Measurements from ENCODE around the gene PIGB. TPM values are rescaled to one million over a fixed set of nuclear protein-coding genes. Genes with fewer than 3 reads are reported as not detected.
"Not testable (repeated sequence)": the region's sequence is repeated elsewhere in the genome, so short reads cannot be mapped to it uniquely, and the experiment has no call there.

The PIGB gene
- 20.2 TPM for polyA plus RNA-seq (2012; ENCODE audit: missing spikeins)

GRCh38 chr15:55318588-55319494 is at the start of gene PIGB, which contains the start of gene PIGBOS1:
TSS of gene PIGB (plus strand) at chr15:55319222. CDS start at chr15:55319251, 29 bp downstream.
TSS of gene PIGBOS1 (minus strand) at chr15:55319123. CDS start at chr15:55317792, 1,331 bp downstream.
- FAIRE-seq: peak; percentile 94
- TF ChIP-seq POLR2AphosphoS5 (IDR thresholded peaks at IDR 0.05; ENCODE audit: low read depth, low read length) (peak; percentile 93), TAF1 (IDR thresholded peaks at IDR 0.05; ENCODE audit: borderline replicate concordance, low read depth, low read length) (peak; percentile 52; the same call in 1 of the 2 replicates), POLR2A (IDR thresholded peaks at IDR 0.05; ENCODE audit: low read depth, low read length) (peak; percentile 92)
- DNase-seq (ENCODE audit: insufficient read length): peak; percentile 57

- no peak for FAIRE-seq
- DNase-seq (ENCODE audit: insufficient read length): no peak
- TF ChIP-seq POLR2AphosphoS5 (IDR thresholded peaks at IDR 0.05; ENCODE audit: low read depth, low read length): no peak
- no peak for TF ChIP-seq POLR2A (IDR thresholded peaks at IDR 0.05; ENCODE audit: low read depth, low read length)
- TF ChIP-seq TAF1 (IDR thresholded peaks at IDR 0.05; ENCODE audit: borderline replicate concordance, low read depth, low read length): no peak
Measured at GRCh38 chr15:55270291-55270690, 48.7 kb upstream of the PIGB start.

- no peak for DNase-seq (ENCODE audit: insufficient read length)
- FAIRE-seq: no peak
- TF ChIP-seq POLR2AphosphoS5 (IDR thresholded peaks at IDR 0.05; ENCODE audit: low read depth, low read length): no peak
- no peak for TF ChIP-seq TAF1 (IDR thresholded peaks at IDR 0.05; ENCODE audit: borderline replicate concordance, low read depth, low read length)
- TF ChIP-seq POLR2A (IDR thresholded peaks at IDR 0.05; ENCODE audit: low read depth, low read length): no peak
Measured at GRCh38 chr15:55276324-55276723, 42.7 kb upstream of the PIGB start.

- peak; percentile 79 for FAIRE-seq
- peak; percentile 62; the same call in 1 of the 2 replicates for TF ChIP-seq POLR2AphosphoS5 (IDR thresholded peaks at IDR 0.05; ENCODE audit: low read depth, low read length)
- no peak; the same call in 1 of the 2 replicates for TF ChIP-seq POLR2A (IDR thresholded peaks at IDR 0.05; ENCODE audit: low read depth, low read length)
- TF ChIP-seq TAF1 (IDR thresholded peaks at IDR 0.05; ENCODE audit: borderline replicate concordance, low read depth, low read length): no peak
- no peak for DNase-seq (ENCODE audit: insufficient read length)
Measured at GRCh38 chr15:55277116-55277564, 41.9 kb upstream of the PIGB start.

GRCh38 chr15:55277715-55278114 is 41.3 kb upstream of the PIGB start:
- TF ChIP-seq POLR2A (IDR thresholded peaks at IDR 0.05; ENCODE audit: low read depth, low read length) (no peak), TAF1 (IDR thresholded peaks at IDR 0.05; ENCODE audit: borderline replicate concordance, low read depth, low read length) (no peak), POLR2AphosphoS5 (IDR thresholded peaks at IDR 0.05; ENCODE audit: low read depth, low read length) (no peak)
- no peak for DNase-seq (ENCODE audit: insufficient read length)

GRCh38 chr15:55279100-55279745 is 39.8 kb upstream of the PIGB start:
- no peak for FAIRE-seq
- peak; percentile 7; the same call in 1 of the 2 replicates for TF ChIP-seq POLR2A (IDR thresholded peaks at IDR 0.05; ENCODE audit: low read depth, low read length)
- no peak for TF ChIP-seq TAF1 (IDR thresholded peaks at IDR 0.05; ENCODE audit: borderline replicate concordance, low read depth, low read length)
- no peak for TF ChIP-seq POLR2AphosphoS5 (IDR thresholded peaks at IDR 0.05; ENCODE audit: low read depth, low read length)
- DNase-seq (ENCODE audit: insufficient read length): no peak

More at GRCh38 chr15:55277715-55278114, 41.3 kb upstream of the PIGB start:
- FAIRE-seq: no peak

- FAIRE-seq: peak; percentile 91
- TF ChIP-seq POLR2A (IDR thresholded peaks at IDR 0.05; ENCODE audit: low read depth, low read length) (peak; percentile 15; the same call in 1 of the 2 replicates), TAF1 (IDR thresholded peaks at IDR 0.05; ENCODE audit: borderline replicate concordance, low read depth, low read length) (no peak), POLR2AphosphoS5 (IDR thresholded peaks at IDR 0.05; ENCODE audit: low read depth, low read length) (peak; percentile 21; the same call in 1 of the 2 replicates)
- DNase-seq (ENCODE audit: insufficient read length): no peak
Measured at GRCh38 chr15:55279746-55280351, 39.2 kb upstream of the PIGB start.

- not testable (repeated sequence) for DNase-seq (ENCODE audit: insufficient read length); FAIRE-seq
Measured at GRCh38 chr15:55280589-55280988, 38.4 kb upstream of the PIGB start.

- FAIRE-seq (no peak), DNase-seq (ENCODE audit: insufficient read length) (no peak)
- TF ChIP-seq TAF1 (IDR thresholded peaks at IDR 0.05; ENCODE audit: borderline replicate concordance, low read depth, low read length) (no peak), POLR2AphosphoS5 (IDR thresholded peaks at IDR 0.05; ENCODE audit: low read depth, low read length) (no peak), POLR2A (IDR thresholded peaks at IDR 0.05; ENCODE audit: low read depth, low read length) (no peak)
Measured at GRCh38 chr15:55281517-55282228, 37.3 kb upstream of the PIGB start.

GRCh38 chr15:55282284-55282833 is 36.7 kb upstream of the PIGB start:
- DNase-seq (ENCODE audit: insufficient read length): no peak
- no peak for FAIRE-seq

More at GRCh38 chr15:55282284-55282833, 36.7 kb upstream of the PIGB start:
- TF ChIP-seq TAF1 (IDR thresholded peaks at IDR 0.05; ENCODE audit: borderline replicate concordance, low read depth, low read length): no peak
- no peak for TF ChIP-seq POLR2AphosphoS5 (IDR thresholded peaks at IDR 0.05; ENCODE audit: low read depth, low read length)
- TF ChIP-seq POLR2A (IDR thresholded peaks at IDR 0.05; ENCODE audit: low read depth, low read length): no peak

All from GM12892 (cell line).